ENCODE data around the gene COPS3. TPM values are rescaled to one million over a fixed set of nuclear protein-coding genes. Genes with fewer than 3 reads are reported as not detected.

Gene COPS3
- total RNA-seq, 1 experiment from 2014 or later = 87.6 TPM

- H3K4me1 ChIP-seq (replicated peaks; ENCODE audit: insufficient read depth) = peaks cover 19% of the 10 kb centered on the region
- no peak for DNase-seq
- ChIA-PET CTCF (no interaction called here), POLR2A (ENCODE audit: unreplicated experiment) (no interaction called here)
- H3K4me3 ChIP-seq = no peak overlapping the region
- no peaks in the 10 kb centered on the region for H3K36me3 ChIP-seq (ENCODE audit: low read depth)
- no peaks in the 10 kb centered on the region for H3K9me3 ChIP-seq (ENCODE audit: insufficient read depth, low read depth)
- H3K27me3 ChIP-seq (ENCODE audit: insufficient read depth, low read depth) = no peaks in the 10 kb centered on the region
- no peaks in the 10 kb centered on the region for H3K9me2 ChIP-seq (ENCODE audit: insufficient read depth)
- intact Hi-C loops (cut with micrococcal nuclease; ENCODE audit: unreplicated experiment) = no loop called here
- BruUV-seq (replicated peaks) = no TSS peak
- TF ChIP-seq CTCF (conservative IDR thresholded peaks at IDR 0.05) (no peak), EZH2 (IDR thresholded peaks at IDR 0.05; ENCODE audit: low read depth) (no peak)
- no peak overlapping the region for H3K27ac ChIP-seq
- H4K20me1 ChIP-seq (ENCODE audit: insufficient read depth) = peaks cover 15% of the 10 kb centered on the region
- H3F3A ChIP-seq (ENCODE audit: insufficient read depth, low read depth) = peaks cover 5% of the 10 kb centered on the region; the same call in 1 of the 2 replicates
- H3K4me2 ChIP-seq = no peak overlapping the region
- peaks cover 21% of the 10 kb centered on the region for H3K79me2 ChIP-seq (ENCODE audit: low read depth)
- H2AFZ ChIP-seq = no peak overlapping the region
These were observed 41.2 kb downstream of the COPS3 start for GRCh38 chr17:17239832-17240231.

GRCh38 chr17:17237026-17237799, 43.8 kb downstream of the COPS3 start, which contains the start of gene FLCN:
FLCN (minus strand) TSS chr17:17237168; CDS start chr17:17228137, 9,031 bp downstream.
- Histone ChIP-seq H3K79me2 (ENCODE audit: low read depth) (peaks cover 41% of the 10 kb centered on the region), H3K9me3 (ENCODE audit: insufficient read depth, low read depth) (no peaks in the 10 kb centered on the region), H3K27me3 (ENCODE audit: insufficient read depth, low read depth) (no peaks in the 10 kb centered on the region), H3K27ac (peak within 1 kb of the TSS; percentile 82), H4K20me1 (ENCODE audit: insufficient read depth) (peaks cover 30% of the 10 kb centered on the region), H3K4me3 (peak within 1 kb of the TSS; percentile 87), H3K4me2 (peak within 1 kb of the TSS; percentile 95), H3K9me2 (ENCODE audit: insufficient read depth) (no peaks in the 10 kb centered on the region), H3F3A (ENCODE audit: insufficient read depth, low read depth) (0 out of 2 replicates have a peak, but pooled peaks cover 5% of the 10 kb centered on the region), H2AFZ (peak within 1 kb of the TSS; percentile 96), H3K36me3 (ENCODE audit: low read depth) (0 out of 2 replicates have a peak, but pooled peaks cover 7% of the 10 kb centered on the region), H3K4me1 (replicated peaks; ENCODE audit: insufficient read depth) (peaks cover 19% of the 10 kb centered on the region)
- intact Hi-C loops (cut with micrococcal nuclease; ENCODE audit: unreplicated experiment) = no loop called here
- TF ChIP-seq EZH2 (IDR thresholded peaks at IDR 0.05; ENCODE audit: low read depth) (no peak), CTCF (conservative IDR thresholded peaks at IDR 0.05) (no peak)
- CTCF ChIA-PET = no interaction called here
- POLR2A ChIA-PET (ENCODE audit: unreplicated experiment) = no interaction called here
- DNase-seq = peak; percentile 61 to 79
- BruUV-seq (replicated peaks) = no TSS peak

GRCh38 chr17:17236295-17237025, 44.6 kb downstream of the COPS3 start:
- Histone ChIP-seq H2AFZ (peak overlapping the region; percentile 96), H3K4me3 (peak overlapping the region; percentile 87), H3K27ac (peak overlapping the region; percentile 82), H3K9me3 (ENCODE audit: insufficient read depth, low read depth) (no peaks in the 10 kb centered on the region), H3K4me2 (peak overlapping the region; percentile 95), H4K20me1 (ENCODE audit: insufficient read depth) (peaks cover 37% of the 10 kb centered on the region), H3K27me3 (ENCODE audit: insufficient read depth, low read depth) (no peaks in the 10 kb centered on the region), H3K9me2 (ENCODE audit: insufficient read depth) (no peaks in the 10 kb centered on the region), H3F3A (ENCODE audit: insufficient read depth, low read depth) (0 out of 2 replicates have a peak, but pooled peaks cover 5% of the 10 kb centered on the region), H3K4me1 (replicated peaks; ENCODE audit: insufficient read depth) (peaks cover 19% of the 10 kb centered on the region), H3K36me3 (ENCODE audit: low read depth) (0 out of 2 replicates have a peak, but pooled peaks cover 8% of the 10 kb centered on the region), H3K79me2 (ENCODE audit: low read depth) (peaks cover 41% of the 10 kb centered on the region)
- POLR2A ChIA-PET (ENCODE audit: unreplicated experiment) = no interaction called here
- intact Hi-C loops (cut with micrococcal nuclease; ENCODE audit: unreplicated experiment) = no loop called here
- TF ChIP-seq EZH2 (IDR thresholded peaks at IDR 0.05; ENCODE audit: low read depth) (no peak), CTCF (conservative IDR thresholded peaks at IDR 0.05) (no peak)
- CTCF ChIA-PET = no interaction called here
- TSS peak; percentile 71 for BruUV-seq (replicated peaks)
- DNase-seq = peak; percentile 30 to 43
